Pancreas (tissue), 10 donors: ENCODE measurements around the gene FRMPD2. TPM values are rescaled to one million over a fixed set of nuclear protein-coding genes. Genes with fewer than 3 reads are reported as not detected.
A peak's percentile ranks its signal among the peaks of the same experiment; 100 is the strongest.

ENCODE experiments used
- ATAC-seq, 4 donors: fragments of 200-7000 bp; cut with Tn5 transposase; one replicate each; pipeline versions ENCODE4 v1.8.0 to v1.9.1; 2020; ENCODE audit warnings: mild to moderate bottlenecking in 4 of 4, moderate library complexity in 4 of 4
- DNase-seq, 6 donors: peaks; one replicate each; pipeline ENCODE4 v3.0.0-alpha.2; 2020
- FAIRE-seq: peaks from 2 replicates; lab custom pipeline; 2012; peaks lifted over from hg19 to GRCh38; lab: Jason Lieb, UNC
- H3K27ac ChIP-seq, 4 donors: fragments of 200-600 bp; sonication (generic); 1 replicate in 3 of 4; 2 replicates in 1 of 4; pipeline versions ENCODE4 v1.5.0 to v1.8.0; 2020
- H3K27me3 ChIP-seq, 4 donors: fragments of 200-600 bp; one replicate each; pipeline ENCODE4 v1.8.0; 2021
- H3K36me3 ChIP-seq, 3 donors: fragments of 200-600 bp; sonication (generic) in 1 of 3; one replicate each; pipeline versions ENCODE4 v1.5.0 to v1.8.0; 2020 to 2021
- H3K4me1 ChIP-seq, 3 donors: fragments of 200-600 bp; one replicate each; pipeline ENCODE4 v1.8.0; 2021
- H3K4me3 ChIP-seq, 4 donors: fragments of 200-600 bp; sonication (generic) in 2 of 4; one replicate each; pipeline versions ENCODE4 v1.5.0 to v1.8.0; 2020 to 2021
- H3K9me3 ChIP-seq, 4 donors: fragments of 200-600 bp; one replicate each; pipeline ENCODE4 v1.8.0; 2021
- WGBS, 2 donors: extraction: QIAGEN DNeasy Blood & Tissue Kit; methylation state at CpG; one replicate each; pipeline ENCODE4 v1.1.7; 2013; 5-methylcytosine and 5-hydroxymethylcytosine counted together
- intact Hi-C, 3 donors: fragments of 100-400 bp; cut with DNase I; formaldehyde crosslinking; loops; one replicate each; pipeline versions ENCODE4 v1.11.1 to v1.14.2; 2022
- polyA plus RNA-seq, 2 donors: library from polyadenylated mRNA; stranded (reverse); fragments of 200-250 nt; gene quantifications; one replicate each; pipeline ENCODE4 v1.2.3, GENCODE V29; 2013
- total RNA-seq, 6 donors: library from RNA; stranded (reverse); fragmentation: NEBNext Ultra II Directional in 4 of 6; extraction: Animal tissue kit (Norgen Biotek cat#: 25700) in 4 of 6; gene quantifications; one replicate each; pipeline versions ENCODE4 v1.2.1 to v1.2.4, GENCODE V29; 2021 to 2023
- TF ChIP-seq, protein P1 (sequence below), 4 donors: fragments of 200-600 bp; sonication (generic) in 3 of 4; IDR thresholded peaks; one replicate each; pipeline versions ENCODE4 v1.5.0 to v1.8.0; 2021; ENCODE audit warnings: antibody characterized with exemption in 4 of 4
- donor health status: healthy with polysubstance abuse.
- donor health status: DM: no; HTN: no; CAD: no; lungs with moderate emphysema.
- donor health status: DM: no; HTN: no; CAD: no.
- donor health status: control.
- donor health status: control.
- donor health status: Bipolar disorder and iron deficiency.
- donor health status: DM: yes; HTN: yes; CAD: no.
- donor health status: DM: no; HTN: no; CAD: no.
- donor health status: DM: no; HTN: no; CAD: no.
- donor health status: DM: yes; HTN: yes; CAD: no.

Gene FRMPD2
- total and polyA plus RNA-seq, 8 donors: 0.08 to 0.47 (median 0.24) TPM

DNA sequence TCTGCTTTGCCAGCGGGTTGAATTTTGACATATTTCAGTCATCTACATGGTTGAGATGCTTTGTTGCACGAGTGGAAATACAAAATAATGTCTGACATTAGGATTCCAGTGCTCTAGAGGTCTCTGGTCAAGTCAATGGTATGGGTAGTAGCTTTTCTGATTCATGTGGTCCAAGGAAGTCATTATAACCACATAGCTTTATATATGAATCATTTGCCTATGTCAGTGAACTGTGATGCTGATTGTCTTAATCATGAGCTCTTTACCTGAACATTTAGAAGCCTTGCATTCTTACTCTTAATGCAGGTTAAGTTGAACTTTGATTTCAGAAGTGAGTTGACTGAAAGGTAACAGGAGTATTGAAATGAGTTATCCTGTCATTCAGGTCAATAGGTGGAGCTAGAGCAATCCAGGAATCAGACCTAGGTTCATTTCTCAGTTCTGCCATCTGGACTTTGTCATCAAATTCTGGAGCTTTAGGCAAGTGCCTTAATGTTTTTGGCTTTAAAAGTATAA lies 35.3 kb upstream of the FRMPD2 start:
- Histone ChIP-seq H3K36me3 (no peaks in the 10 kb centered on the region), H3K4me1 (peaks cover 5 to 13% (median 11%) of the 10 kb centered on the region in 3 donors), H3K9me3 (no peaks in the 10 kb centered on the region), H3K4me3 (no peak overlapping the region), H3K27me3 (no peaks in the 10 kb centered on the region), H3K27ac (no peak overlapping the region)
- WGBS, 2 donors: 47 to 48% methylated on average over 2 of the region's 2 CpGs
- intact Hi-C loops: no loop called here
- FAIRE-seq (no peak), DNase-seq (no peak), ATAC-seq (no peak)
- TF ChIP-seq, protein P1, sequence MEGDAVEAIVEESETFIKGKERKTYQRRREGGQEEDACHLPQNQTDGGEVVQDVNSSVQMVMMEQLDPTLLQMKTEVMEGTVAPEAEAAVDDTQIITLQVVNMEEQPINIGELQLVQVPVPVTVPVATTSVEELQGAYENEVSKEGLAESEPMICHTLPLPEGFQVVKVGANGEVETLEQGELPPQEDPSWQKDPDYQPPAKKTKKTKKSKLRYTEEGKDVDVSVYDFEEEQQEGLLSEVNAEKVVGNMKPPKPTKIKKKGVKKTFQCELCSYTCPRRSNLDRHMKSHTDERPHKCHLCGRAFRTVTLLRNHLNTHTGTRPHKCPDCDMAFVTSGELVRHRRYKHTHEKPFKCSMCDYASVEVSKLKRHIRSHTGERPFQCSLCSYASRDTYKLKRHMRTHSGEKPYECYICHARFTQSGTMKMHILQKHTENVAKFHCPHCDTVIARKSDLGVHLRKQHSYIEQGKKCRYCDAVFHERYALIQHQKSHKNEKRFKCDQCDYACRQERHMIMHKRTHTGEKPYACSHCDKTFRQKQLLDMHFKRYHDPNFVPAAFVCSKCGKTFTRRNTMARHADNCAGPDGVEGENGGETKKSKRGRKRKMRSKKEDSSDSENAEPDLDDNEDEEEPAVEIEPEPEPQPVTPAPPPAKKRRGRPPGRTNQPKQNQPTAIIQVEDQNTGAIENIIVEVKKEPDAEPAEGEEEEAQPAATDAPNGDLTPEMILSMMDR (IDR thresholded peaks at IDR 0.05): no peak

DNA sequence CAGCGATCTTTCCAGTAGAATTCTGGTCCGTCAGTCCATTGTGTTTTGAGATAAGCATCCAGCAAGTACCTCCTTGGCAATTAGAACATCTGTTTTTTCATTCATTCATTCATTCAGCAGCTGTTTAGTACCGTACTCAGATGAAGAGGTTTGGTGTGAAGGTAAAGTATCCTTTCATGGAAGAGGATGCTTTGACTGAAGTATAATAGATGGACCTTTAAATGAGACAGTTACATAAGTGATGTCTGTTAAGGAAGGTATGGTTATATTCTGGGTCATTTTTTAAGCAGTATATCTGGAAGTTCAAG lies 33.2 kb upstream of the FRMPD2 start:
- H3K9me3 ChIP-seq: no peaks in the 10 kb centered on the region
- H3K27me3 ChIP-seq: no peaks in the 10 kb centered on the region
- 6 to 12% methylated on average over 3 of the region's 3 CpGs for WGBS, 2 donors
- H3K4me3 ChIP-seq: peak overlapping the region; percentile 68 to 95 (median 92)
- TF ChIP-seq, protein P1 (IDR thresholded peaks at IDR 0.05): no peak
- no peak for ATAC-seq
- H3K27ac ChIP-seq: no peak overlapping the region
- no peaks in the 10 kb centered on the region for H3K36me3 ChIP-seq
- H3K4me1 ChIP-seq: peaks cover 5 to 13% (median 11%) of the 10 kb centered on the region in 3 donors
- DNase-seq: no peak
- FAIRE-seq: no peak
- intact Hi-C loops: no loop called here

DNA sequence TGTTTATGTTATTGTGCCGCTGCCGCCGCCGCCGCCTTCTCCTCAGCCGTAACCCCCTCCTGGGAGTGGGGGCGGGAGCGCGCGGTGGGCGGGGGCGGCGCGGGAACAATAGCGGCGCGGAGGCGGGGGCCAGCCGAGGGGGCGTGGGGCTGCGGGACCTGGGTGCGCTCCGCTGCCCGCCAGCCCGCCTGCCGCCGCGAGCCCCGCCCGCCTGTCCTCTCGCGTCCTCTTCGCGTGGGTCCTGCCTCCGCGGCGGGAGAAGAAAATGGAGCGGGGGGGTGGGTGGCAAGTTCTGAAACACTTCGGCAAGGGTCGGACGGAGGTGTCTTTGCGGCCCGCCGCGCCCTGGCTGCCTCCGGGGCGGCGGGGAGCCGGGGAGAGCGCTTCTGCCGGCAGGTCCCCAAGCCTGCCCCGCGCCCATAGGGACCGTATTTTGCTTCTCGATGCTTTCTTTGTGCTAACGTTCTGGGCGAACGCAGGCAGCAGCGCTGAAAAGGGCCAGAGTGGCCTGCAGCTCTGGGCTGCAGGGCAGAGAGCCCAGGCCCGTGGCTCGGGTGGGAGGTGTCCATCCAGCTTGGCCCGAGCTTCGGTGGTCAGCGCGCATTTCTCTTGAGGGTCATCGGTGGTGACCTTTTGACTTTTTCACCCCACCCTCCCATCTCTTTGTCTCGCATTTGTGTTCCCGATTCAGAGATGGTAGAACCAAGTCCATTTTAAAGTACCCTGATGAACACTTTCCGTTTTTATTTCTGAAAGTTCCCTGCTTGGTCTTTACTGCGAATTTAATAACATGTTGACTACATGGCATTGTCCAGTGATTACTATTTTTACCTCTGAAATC lies 32.6 kb upstream of the FRMPD2 start:
- Histone ChIP-seq H3K36me3 (no peaks in the 10 kb centered on the region), H3K27ac (peak overlapping the region; percentile 89 to 96 (median 95)), H3K4me1 (peaks cover 5 to 13% (median 11%) of the 10 kb centered on the region in 3 donors), H3K9me3 (no peaks in the 10 kb centered on the region), H3K27me3 (no peaks in the 10 kb centered on the region), H3K4me3 (peak overlapping the region; percentile 68 to 95 (median 92))
- FAIRE-seq (no peak), ATAC-seq (peak; percentile 50 to 75 (median 64)), DNase-seq (peak in 5 of 6 donors; percentile 60 to 83 (median 76))
- WGBS, 2 donors: 1% methylated on average over 41 to 70 of the region's 70 CpGs
- intact Hi-C loops: no loop called here
- TF ChIP-seq, protein P1 (IDR thresholded peaks at IDR 0.05): no peak

DNA sequence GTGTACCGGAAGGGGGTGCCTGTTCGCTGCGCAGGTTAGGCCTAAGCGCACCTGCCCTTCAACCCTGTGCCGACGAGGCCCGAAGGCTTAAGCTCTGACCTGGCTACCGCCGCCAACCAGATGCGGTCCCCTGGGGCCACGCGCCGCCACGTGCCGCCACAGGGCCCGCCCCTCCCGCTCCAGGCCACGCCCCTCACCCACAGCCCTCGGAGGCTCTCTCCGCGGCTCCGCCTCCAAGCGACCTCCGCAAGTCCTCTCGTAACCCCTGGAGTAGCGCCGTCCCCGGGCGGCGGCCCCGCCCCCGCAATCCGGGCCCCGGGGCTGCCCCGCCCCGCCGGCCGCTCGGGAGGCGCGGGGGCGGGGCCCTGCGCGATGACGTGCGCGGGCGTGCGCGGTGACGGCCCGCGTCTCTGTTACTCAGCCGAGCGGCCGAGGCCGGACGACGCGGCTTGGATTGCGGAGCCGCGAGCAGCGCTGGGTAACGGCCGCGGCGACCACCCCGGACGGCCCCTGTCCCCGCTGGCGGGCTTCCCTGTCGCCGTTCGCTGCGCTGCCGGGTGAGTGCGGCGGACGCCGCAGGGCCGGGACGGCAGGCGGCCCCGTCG lies 31.9 kb upstream of the FRMPD2 start, which contains the start of gene MAPK8:
Gene MAPK8, plus strand, starts transcription at position 413 of the 605 bp plus-strand sequence. CDS start 94,984 bp downstream, outside the sequence.
- Histone ChIP-seq H3K4me1 (peaks cover 5 to 13% (median 11%) of the 10 kb centered on the region in 3 donors), H3K36me3 (no peaks in the 10 kb centered on the region), H3K9me3 (no peaks in the 10 kb centered on the region), H3K27ac (peak within 1 kb of the TSS; percentile 89 to 96 (median 95)), H3K27me3 (no peaks in the 10 kb centered on the region), H3K4me3 (peak within 1 kb of the TSS; percentile 68 to 95 (median 92))
- ATAC-seq: peak; percentile 94 to 96 (median 94)
- TF ChIP-seq, protein P1 (IDR thresholded peaks at IDR 0.05): no peak
- WGBS, 2 donors: 1% methylated on average over 51 to 86 of the region's 86 CpGs
- DNase-seq: peak; percentile 95 to 98 (median 96)
- no peak for FAIRE-seq
- intact Hi-C loops: no loop called here
